ENCODE data around the gene VPS16. TPM values are rescaled to one million over a fixed set of nuclear protein-coding genes. Genes with fewer than 3 reads are reported as not detected.

VPS16 gene
- total and polyA plus RNA-seq, 2 of the 8 experiments (the other 6 are each of a cell fraction or from before 2014, with no cell fraction given): 23.8 to 25.9 TPM

- no peak overlapping the region for H2BK12ac ChIP-seq (ENCODE audit: low read depth, low read length)
- H3K4ac ChIP-seq (replicated peaks; ENCODE audit: insufficient read length, low read depth, low read length): no peak overlapping the region
- H4K8ac ChIP-seq (ENCODE audit: extremely low read depth, insufficient read depth, low read length): no peak overlapping the region
- no peak overlapping the region for H3K23ac ChIP-seq (ENCODE audit: insufficient read length)
- no peak overlapping the region for H4K91ac ChIP-seq (replicated peaks; ENCODE audit: insufficient read length, low read length)
- DNase-seq (ENCODE audit: low read depth in 1 of 2, low spot score in 2 of 2): no peak
- peaks cover 13% of the 10 kb centered on the region for H3K23me2 ChIP-seq (ENCODE audit: low read depth, low read length)
- peaks cover 11 to 35% (median 20%) of the 10 kb centered on the region in 4 experiments; a peak in 6 of 8 replicates for H3K36me3 ChIP-seq (ENCODE audit: control insufficient read depth in 2 of 4, insufficient read depth in 4 of 4, low read length in 3 of 4)
- H2AK5ac ChIP-seq (ENCODE audit: low read depth, low read length): no peak overlapping the region
- no peaks in the 10 kb centered on the region for H3K79me2 ChIP-seq (ENCODE audit: control insufficient read depth in 1 of 2, insufficient read depth in 2 of 2, low read length in 2 of 2)
- no peak overlapping the region for H2BK15ac ChIP-seq (ENCODE audit: low read length)
- H4K20me1 ChIP-seq (replicated peaks in 1 of 2; ENCODE audit: control insufficient read depth in 1 of 2, insufficient read depth in 2 of 2, low read length in 2 of 2): peaks cover 0 to 12% of the 10 kb centered on the region in 2 experiments
- H4K5ac ChIP-seq (ENCODE audit: insufficient read length, low read depth, low read length): no peak overlapping the region
- no peak overlapping the region for H3K4me2 ChIP-seq (ENCODE audit: insufficient read depth in 1 of 2, low read depth in 2 of 2, low read length in 2 of 2)
- H2BK20ac ChIP-seq (ENCODE audit: low read length): no peak overlapping the region
- no peak overlapping the region for H2BK5ac ChIP-seq (ENCODE audit: low read depth, low read length)
- no peak overlapping the region for H3K9ac ChIP-seq (replicated peaks in 1 of 4; ENCODE audit: extremely low read depth in 1 of 4, low read depth in 3 of 4, low read length in 3 of 4)
- no peaks in the 10 kb centered on the region for H3K9me3 ChIP-seq (ENCODE audit: insufficient read depth in 2 of 2, low read depth in 1 of 2, low read length in 1 of 2)
- H3K18ac ChIP-seq (ENCODE audit: extremely low read depth, low read length): no peak overlapping the region
- WGBS, 2 experiments (ENCODE audit: extremely low coverage in 1 of 2, insufficient coverage in 1 of 2, insufficient read length in 1 of 2, insufficient replicate concordance in 2 of 2, low coverage in 1 of 2, low lambda C conversion rate in 2 of 2, missing lambda C conversion rate in 1 of 2): 90% methylated on average over 12 of the region's 19 CpGs; no CpG with 5 or more reads in 1 of the 2 experiments
- no peak overlapping the region for H3K27ac ChIP-seq (ENCODE audit: low read depth, low read length)
- H3K56ac ChIP-seq (replicated peaks; ENCODE audit: insufficient read length, low read depth, low read length): no peak overlapping the region
- CTCF ChIA-PET (ENCODE audit: partially characterized antibody): interaction anchor here (0.6 to 1.8 kb wide), 10 partner anchors 12 to 203 kb away, joined by 3 to 7 read pairs (median 4); partner anchors contain the start of gene C20orf141
- H3K14ac ChIP-seq (ENCODE audit: insufficient read length): no peak overlapping the region
- peaks cover 7 to 24% (median 24%) of the 10 kb centered on the region in 4 experiments for H3K27me3 ChIP-seq (replicated peaks in 1 of 4; ENCODE audit: control insufficient read depth in 3 of 4, extremely low read depth in 1 of 4, insufficient read depth in 3 of 4, low read length in 3 of 4)
- H3K4me3 ChIP-seq (ENCODE audit: extremely low read depth in 1 of 4, insufficient read depth in 2 of 4, low read depth in 3 of 4, low read length in 4 of 4): no peak overlapping the region
- no peak overlapping the region for H2AFZ ChIP-seq (ENCODE audit: low read length)
- H3K79me1 ChIP-seq (ENCODE audit: low read depth, low read length): no peaks in the 10 kb centered on the region; the same call in 1 of the 2 replicates
- H3K4me1 ChIP-seq (replicated peaks in 1 of 4; ENCODE audit: control insufficient read depth in 3 of 4, insufficient read depth in 4 of 4, low read length in 3 of 4): peaks cover 0 to 21% (median 6%) of the 10 kb centered on the region in 4 experiments; a peak in 6 of 7 replicates
- FAIRE-seq: no peak
- POLR2A ChIA-PET (ENCODE audit: partially characterized antibody): interaction anchor here (1.1 to 2.3 kb wide), 2 partner anchors 9 to 24 kb away, joined by 3 to 14 read pairs; no protein-coding TSS in a partner anchor
- H2BK120ac ChIP-seq (replicated peaks; ENCODE audit: low read depth, low read length): no peak overlapping the region
- no peak for TF ChIP-seq ATF2 (IDR thresholded peaks at IDR 0.05; ENCODE audit: low read length)
- no peak for TF ChIP-seq RNF2 (IDR thresholded peaks at IDR 0.05; ENCODE audit: borderline replicate concordance, low read depth, low read length, missing control alignments, poor library complexity, severe bottlenecking)
- no peak for TF ChIP-seq ASH2L (IDR thresholded peaks at IDR 0.05; ENCODE audit: low read length)
- TF ChIP-seq CTBP2 (IDR thresholded peaks at IDR 0.05; ENCODE audit: borderline replicate concordance, insufficient read depth, insufficient read length, low read length): no peak
- TF ChIP-seq TAF1 (IDR thresholded peaks at IDR 0.05; ENCODE audit: low read depth, low read length): no peak
- no peak for TF ChIP-seq CHD2 (IDR thresholded peaks at IDR 0.05; ENCODE audit: low read length)
- no peak for TF ChIP-seq JUN (IDR thresholded peaks at IDR 0.05; ENCODE audit: low read depth, low read length)
- TF ChIP-seq TEAD4 (IDR thresholded peaks at IDR 0.05; ENCODE audit: low read depth, low read length): no peak
- TF ChIP-seq USF2 (IDR thresholded peaks at IDR 0.05; ENCODE audit: low read length): no peak
Observed at GRCh38 chr20:2798095-2798805, 42.3 kb upstream of the VPS16 start.
